OCI-LY7 (cell line): ENCODE data around the gene MON2.

ENCODE experiments used
- CTCF ChIP-seq: fragments of 200-600 bp; sonication (generic); conservative IDR thresholded peaks from 2 replicates; pipeline ENCODE4 v1.5.1; 2014; ENCODE audit warnings: mild to moderate bottlenecking, antibody characterized with exemption, low read length, moderate library complexity, mixed read lengths
- EZH2phosphoT487 ChIP-seq: fragments of 200-600 bp; sonication (generic); IDR thresholded peaks from 2 replicates; pipeline ENCODE4 v1.6.1; 2018; ENCODE audit warnings: low read depth, borderline replicate concordance, mild to moderate bottlenecking, mixed run types, antibody characterized with exemption, low read length, moderate library complexity, mixed read lengths

- no peak for TF ChIP-seq CTCF
- no peak for TF ChIP-seq EZH2phosphoT487
These were observed 19.7 kb upstream of the MON2 start for GRCh38 chr12:62446754-62447452.
